GM23248 (cell line): ENCODE measurements around the gene GPS2. TPM values are rescaled to one million over a fixed set of nuclear protein-coding genes. Genes with fewer than 3 reads are reported as not detected.
A peak's percentile ranks its signal among the peaks of the same experiment; 100 is the strongest.

Experiments used
- DNase-seq: peaks from one replicate; pipeline ENCODE4 v3.0.0-alpha.2; 2015
- H2AFZ ChIP-seq: fragments of 200-600 bp; sonication (generic); 2 replicates; pipeline ENCODE4 v1.6.1; 2016; ENCODE audit warnings: antibody characterized with exemption
- H3F3A ChIP-seq: fragments of 200-600 bp; sonication (generic); 2 replicates; pipeline ENCODE4 v1.6.1; 2016; ENCODE audit warnings: mild to moderate bottlenecking, antibody characterized with exemption, mixed run types; ENCODE audit not compliant: insufficient read depth
- H3K27ac ChIP-seq: fragments of 200-600 bp; sonication (generic); 2 replicates; pipeline ENCODE4 v1.5.1; 2016; ENCODE audit warnings: mild to moderate bottlenecking
- H3K27me3 ChIP-seq: fragments of 200-600 bp; sonication (generic); replicated peaks from 2 replicates; pipeline ENCODE4 v1.6.1; 2016; ENCODE audit warnings: mild to moderate bottlenecking; ENCODE audit not compliant: insufficient read depth
- H3K36me3 ChIP-seq: fragments of 200-600 bp; sonication (generic); 2 replicates; pipeline ENCODE4 v1.6.1; 2016; ENCODE audit warnings: low read depth, mild to moderate bottlenecking
- H3K4me1 ChIP-seq: fragments of 200-600 bp; sonication (generic); 2 replicates; pipeline ENCODE4 v1.6.1; 2016; ENCODE audit warnings: mild to moderate bottlenecking; ENCODE audit not compliant: insufficient read depth
- H3K4me2 ChIP-seq: fragments of 200-600 bp; sonication (generic); one replicate; pipeline ENCODE4 v1.6.1; 2016; ENCODE audit warnings: mild to moderate bottlenecking; ENCODE audit not compliant: unreplicated experiment
- H3K4me3 ChIP-seq: fragments of 200-600 bp; sonication (generic); 2 replicates; pipeline ENCODE4 v1.5.1; 2016; ENCODE audit warnings: mild to moderate bottlenecking
- H3K79me2 ChIP-seq: fragments of 200-600 bp; sonication (generic); 2 replicates; pipeline ENCODE4 v1.6.1; 2016; ENCODE audit warnings: mild to moderate bottlenecking; ENCODE audit not compliant: insufficient read depth
- H3K9ac ChIP-seq: fragments of 200-600 bp; sonication (generic); 2 replicates; pipeline ENCODE4 v1.6.1; 2016; ENCODE audit warnings: mild to moderate bottlenecking
- H3K9me2 ChIP-seq: fragments of 200-600 bp; sonication (generic); 2 replicates; pipeline ENCODE4 v1.6.1; 2016; ENCODE audit warnings: mixed run types, mild to moderate bottlenecking, moderate library complexity; ENCODE audit not compliant: insufficient read depth
- H3K9me3 ChIP-seq: fragments of 200-600 bp; sonication (generic); one replicate; pipeline ENCODE4 v1.6.1; 2017; ENCODE audit warnings: low read depth
- H4K20me1 ChIP-seq: fragments of 200-600 bp; sonication (generic); 2 replicates; pipeline ENCODE4 v1.6.0; 2016; ENCODE audit not compliant: insufficient read depth
- EZH2 ChIP-seq: fragments of 200-600 bp; sonication (generic); IDR thresholded peaks from 2 replicates; pipeline ENCODE4 v1.6.1; 2018; ENCODE audit warnings: antibody characterized with exemption, mild to moderate bottlenecking; ENCODE audit not compliant: insufficient read depth, poor library complexity, severe bottlenecking
- EZH2phosphoT487 ChIP-seq: fragments of 200-600 bp; sonication (generic); IDR thresholded peaks from 2 replicates; pipeline ENCODE4 v1.6.1; 2018; ENCODE audit warnings: antibody characterized with exemption, moderate library complexity, mild to moderate bottlenecking, low read depth; ENCODE audit not compliant: insufficient read depth
- WGBS, 2 experiments: methylation state at CpG; one replicate each; pipeline ENCODE4 v1.1.6; 2015 to 2017; ENCODE audit warnings: low lambda C conversion rate in 2 of 2, low coverage in 1 of 2; ENCODE audit errors: missing lambda C conversion rate in 2 of 2; 5-methylcytosine and 5-hydroxymethylcytosine counted together
- in situ Hi-C: fragments of 300-500 bp; cut with MboI; formaldehyde crosslinking; loops from 2 replicates; pipeline ENCODE4 v1.15.0; 2020
- polyA plus RNA-seq: library from polyadenylated mRNA; unstranded; fragments of >200 nt; fragmentation: Nextera tagmentation; extraction: Ambion mirVana; gene quantifications from 2 replicates; pipeline ENCODE4 v1.2.1, GENCODE V29; 2016
- total RNA-seq: library from RNA; depleted of rRNA; stranded (reverse); fragments of >200 nt; shearing (Covaris generic); gene quantifications from 2 replicates; pipeline ENCODE4 v1.2.3, GENCODE V29; 2014

The GPS2 gene
- total and polyA plus RNA-seq, 2 experiments from 2014 or later = 50.1 to 53.8 TPM

DNA sequence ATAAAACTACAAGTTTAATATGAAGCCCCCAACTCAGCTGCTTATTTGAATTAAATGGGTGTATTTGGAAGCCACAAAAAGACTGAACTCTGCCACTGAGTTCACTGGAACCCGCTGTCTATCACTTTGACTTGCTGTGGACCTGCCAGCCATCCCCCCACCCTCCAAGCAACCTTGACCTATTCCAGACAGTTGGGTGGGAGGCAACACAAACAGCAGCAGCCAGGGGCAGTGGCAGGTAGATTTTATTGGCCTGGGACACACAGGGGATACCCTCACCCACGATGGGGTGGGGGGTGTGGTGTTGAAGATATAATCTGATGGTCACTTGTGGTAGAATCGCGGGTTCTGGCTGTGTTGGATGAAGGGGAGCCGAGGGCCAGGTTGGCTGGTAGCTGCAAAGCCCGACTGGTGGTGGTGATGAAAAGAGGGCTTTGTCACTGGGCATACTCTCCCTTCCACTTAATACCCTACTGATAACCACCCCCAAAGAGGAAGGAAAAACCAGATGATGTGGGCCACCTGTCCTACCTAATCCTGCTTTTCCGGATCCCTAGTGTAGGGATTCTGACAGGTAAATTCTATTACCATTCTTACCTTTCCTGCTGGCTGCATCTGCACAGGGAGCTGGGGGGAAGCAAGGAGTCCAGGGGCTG, 2.6 kb downstream of the GPS2 start:
- H3K36me3 ChIP-seq = peaks cover 42% of the 10 kb centered on the region
- peaks cover 22% of the 10 kb centered on the region for H4K20me1 ChIP-seq
- H2AFZ ChIP-seq = no peak overlapping the region
- WGBS, 2 experiments = 85 to 93% methylated on average over 7 of the region's 7 CpGs
- H3K4me2 ChIP-seq = peak overlapping the region; percentile 93
- H3K9ac ChIP-seq = 0 out of 2 replicates have a peak overlapping the region, but pooled peaks have one; percentile 30
- peaks cover 45% of the 10 kb centered on the region for H3K4me1 ChIP-seq
- no peaks in the 10 kb centered on the region for H3K9me2 ChIP-seq
- no peak overlapping the region for H3K4me3 ChIP-seq
- DNase-seq = no peak
- peaks cover 73% of the 10 kb centered on the region for H3K79me2 ChIP-seq
- peaks cover 62% of the 10 kb centered on the region for H3F3A ChIP-seq
- H3K9me3 ChIP-seq = no peaks in the 10 kb centered on the region
- in situ Hi-C loops = no loop called here
- TF ChIP-seq EZH2phosphoT487 (no peak), EZH2 (no peak)
- H3K27me3 ChIP-seq = no peaks in the 10 kb centered on the region
- peak overlapping the region; percentile 67; the same call in 1 of the 2 replicates for H3K27ac ChIP-seq

DNA sequence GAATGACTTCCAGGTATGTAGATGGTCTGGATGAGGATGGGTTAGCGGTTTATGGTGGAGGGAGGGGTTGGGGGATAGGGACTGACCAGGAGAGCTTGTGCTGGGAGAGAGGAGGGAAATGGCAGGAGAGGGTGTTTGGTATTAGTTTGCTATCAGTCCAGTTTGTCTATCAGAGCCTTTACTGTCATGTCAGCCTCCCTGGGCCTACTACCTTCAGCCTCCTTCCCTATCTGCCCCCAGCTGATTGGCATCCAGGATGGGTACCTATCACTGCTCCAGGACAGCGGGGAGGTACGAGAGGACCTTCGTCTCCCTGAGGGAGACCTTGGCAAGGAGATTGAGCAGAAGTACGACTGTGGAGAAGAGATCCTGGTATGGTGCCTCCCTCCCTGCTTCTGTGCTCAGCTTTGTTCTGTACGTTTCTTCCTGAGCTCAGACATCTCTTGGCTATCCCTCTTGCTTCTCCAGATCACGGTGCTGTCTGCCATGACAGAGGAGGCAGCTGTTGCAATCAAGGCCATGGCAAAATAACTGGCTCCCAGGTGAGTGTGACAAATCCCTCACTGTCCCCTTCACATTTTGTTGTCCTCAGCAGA, 4.0 kb downstream of the GPS2 start:
- in situ Hi-C loops = no loop called here

DNA sequence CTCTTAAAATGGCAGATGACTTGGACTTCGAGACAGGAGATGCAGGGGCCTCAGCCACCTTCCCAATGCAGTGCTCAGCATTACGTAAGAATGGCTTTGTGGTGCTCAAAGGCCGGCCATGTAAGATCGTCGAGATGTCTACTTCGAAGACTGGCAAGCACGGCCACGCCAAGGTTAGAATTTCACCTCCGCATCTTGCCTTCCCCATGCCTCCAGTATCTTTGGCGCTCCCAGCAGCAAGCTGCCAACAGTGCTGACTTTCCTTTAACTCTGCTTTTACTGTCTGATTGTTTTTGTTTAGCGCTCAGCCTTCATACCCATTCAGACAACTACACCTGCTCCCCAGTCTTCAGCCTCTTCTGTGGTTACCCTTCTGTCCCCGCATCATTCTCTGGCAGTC, 5.5 kb downstream of the GPS2 start:
- Histone ChIP-seq H3F3A (peaks cover 66% of the 10 kb centered on the region), H3K36me3 (peaks cover 42% of the 10 kb centered on the region), H4K20me1 (peaks cover 22% of the 10 kb centered on the region), H3K9ac (peak overlapping the region; percentile 98), H3K27me3 (no peaks in the 10 kb centered on the region), H3K9me3 (no peaks in the 10 kb centered on the region), H3K4me2 (peak overlapping the region; percentile 98), H3K27ac (peak overlapping the region; percentile 96), H3K9me2 (no peaks in the 10 kb centered on the region), H3K4me3 (peak overlapping the region; percentile 91), H3K79me2 (peaks cover 72% of the 10 kb centered on the region), H2AFZ (no peak overlapping the region), H3K4me1 (peaks cover 45% of the 10 kb centered on the region)
- no peak for DNase-seq
- TF ChIP-seq EZH2phosphoT487 = no peak
- no peak for TF ChIP-seq EZH2
- WGBS, 2 experiments = 82 to 84% methylated on average over 12 of the region's 12 CpGs
- in situ Hi-C loops = no loop called here

More for the DNA sequence above, 4.0 kb downstream of the GPS2 start:
- 69 to 70% methylated on average over 7 of the region's 7 CpGs for WGBS, 2 experiments
- Histone ChIP-seq H4K20me1 (peaks cover 22% of the 10 kb centered on the region), H3K4me1 (peaks cover 45% of the 10 kb centered on the region), H3K27me3 (no peaks in the 10 kb centered on the region), H3K36me3 (peaks cover 42% of the 10 kb centered on the region), H3K9ac (peak overlapping the region; percentile 21; the same call in 1 of the 2 replicates), H3K4me2 (peak overlapping the region; percentile 12), H3K4me3 (0 out of 2 replicates have a peak overlapping the region, but pooled peaks have one; percentile 91), H3K79me2 (peaks cover 74% of the 10 kb centered on the region), H3K9me3 (no peaks in the 10 kb centered on the region), H3F3A (peaks cover 68% of the 10 kb centered on the region), H3K9me2 (no peaks in the 10 kb centered on the region), H2AFZ (no peak overlapping the region), H3K27ac (0 out of 2 replicates have a peak overlapping the region, but pooled peaks have one; percentile 14)
- TF ChIP-seq EZH2 (no peak), EZH2phosphoT487 (no peak)
- DNase-seq = no peak

DNA sequence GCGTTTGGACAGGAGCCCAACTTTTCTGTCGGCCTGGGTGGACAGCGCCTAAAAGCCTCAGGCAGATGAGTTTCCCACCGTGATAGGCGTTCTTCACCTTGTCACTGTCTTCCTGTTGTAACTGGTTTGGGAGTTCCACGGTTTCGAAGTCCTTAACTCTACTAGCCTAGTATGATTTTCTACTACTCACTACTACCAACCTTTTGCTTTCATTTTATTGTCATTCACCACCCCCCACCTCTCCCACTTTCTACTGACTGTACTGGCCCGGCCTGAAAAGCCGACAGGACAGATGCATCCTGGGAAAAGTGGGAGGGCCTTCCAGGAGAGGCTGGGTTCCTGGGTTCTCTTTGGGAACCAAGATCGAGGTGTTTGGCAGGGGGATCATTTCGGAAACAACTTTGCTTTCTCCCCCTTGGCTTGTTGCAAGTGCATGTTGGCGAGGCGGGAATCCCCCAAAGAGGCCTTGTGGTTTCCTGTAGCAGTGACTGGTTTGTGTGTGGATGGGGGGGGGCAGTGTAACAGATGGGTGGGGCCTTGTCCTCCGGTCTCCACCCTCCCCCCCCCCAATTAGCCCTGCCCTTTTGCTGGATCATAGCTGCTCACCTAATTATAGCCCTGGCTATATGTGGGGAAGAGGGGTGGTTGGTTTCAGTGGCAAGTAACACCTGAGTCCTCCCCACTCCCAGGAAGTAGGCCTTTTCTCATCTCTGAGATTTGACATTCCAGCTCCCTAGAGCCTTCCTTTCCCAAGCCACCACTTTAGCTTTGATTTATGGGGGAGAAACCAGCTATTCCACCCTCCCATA, 6.3 kb downstream of the GPS2 start:
- 1% methylated on average over 13 to 14 of the region's 14 CpGs for WGBS, 2 experiments
- peaks cover 42% of the 10 kb centered on the region for H3K36me3 ChIP-seq
- in situ Hi-C loops = no loop called here

More for the DNA sequence above, 6.3 kb downstream of the GPS2 start:
- Histone ChIP-seq H3K9me3 (no peaks in the 10 kb centered on the region), H3K4me2 (peak overlapping the region; percentile 98), H3K9ac (peak overlapping the region; percentile 98), H3K79me2 (peaks cover 64% of the 10 kb centered on the region), H4K20me1 (peaks cover 22% of the 10 kb centered on the region), H3K27ac (peak overlapping the region; percentile 96), H3K9me2 (no peaks in the 10 kb centered on the region), H3K4me3 (peak overlapping the region; percentile 91), H2AFZ (no peak overlapping the region), H3K4me1 (peaks cover 38% of the 10 kb centered on the region), H3F3A (peaks cover 58% of the 10 kb centered on the region), H3K27me3 (no peaks in the 10 kb centered on the region)
- peak; percentile 94 for DNase-seq
- TF ChIP-seq EZH2phosphoT487 (no peak), EZH2 (no peak)
